Measurements from ENCODE around the gene EPOP.

GRCh38 chr17:38685491-38685890 is 10.7 kb upstream of the EPOP start:
- TF ChIP-seq CTCF (IDR thresholded peaks at IDR 0.05; ENCODE audit: low read depth, low read length), result no peak
- no peak for TF ChIP-seq EZH2phosphoT487 (IDR thresholded peaks at IDR 0.05; ENCODE audit: low read depth)

Measured in OCI-LY3 (cell line).